Fibroblast of skin of abdomen (primary cell): Measurements from ENCODE around the gene SETBP1. TPM values are rescaled to one million over a fixed set of nuclear protein-coding genes. Genes with fewer than 3 reads are reported as not detected.

ENCODE experiments used
- DNase-seq: peaks from one replicate; pipeline ENCODE4 v3.0.0-alpha.2; 2013
- polyA plus RNA-seq, 2 experiments: library from polyadenylated mRNA; unstranded; fragments of 120-200 nt; gene quantifications; one replicate each; pipeline ENCODE4 v1.2.1, GENCODE V29; 2013; ENCODE audit not compliant: insufficient read length in 2 of 2

SETBP1 gene
- 5.6 TPM for polyA plus RNA-seq (2013, experiment 1 of 2; ENCODE audit: insufficient read length)
- 4.8 TPM for polyA plus RNA-seq (2013, experiment 2 of 2; ENCODE audit: insufficient read length)

- peak; percentile 71 for DNase-seq
Measured at GRCh38 chr18:44680273-44681075, at the start of gene SETBP1. Gene SETBP1 (plus strand): TSS chr18:44680888. CDS start chr18:44701347, 20,459 bp downstream.

GRCh38 chr18:44632469-44633145, 48.1 kb upstream of the SETBP1 start:
- no peak for DNase-seq

DNA sequence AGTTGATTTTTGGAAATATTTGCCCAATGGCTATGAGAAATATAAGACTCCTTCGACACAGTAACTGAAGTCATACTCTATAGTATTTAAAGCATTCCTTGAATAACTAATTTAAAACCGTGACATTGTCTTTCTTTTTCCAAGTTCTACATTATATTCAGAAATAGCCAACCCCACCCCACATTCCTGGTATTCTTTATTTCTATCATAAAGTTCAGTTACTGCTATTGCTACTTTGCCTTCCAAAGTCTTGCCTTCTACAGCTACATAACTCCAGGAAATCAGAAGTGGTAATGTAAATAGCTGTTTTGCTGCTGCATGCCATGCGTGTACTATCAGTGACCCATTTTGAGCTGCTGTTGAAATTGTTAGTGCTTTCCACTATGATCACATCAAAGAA, 45.1 kb upstream of the SETBP1 start:
- DNase-seq, result no peak

DNA sequence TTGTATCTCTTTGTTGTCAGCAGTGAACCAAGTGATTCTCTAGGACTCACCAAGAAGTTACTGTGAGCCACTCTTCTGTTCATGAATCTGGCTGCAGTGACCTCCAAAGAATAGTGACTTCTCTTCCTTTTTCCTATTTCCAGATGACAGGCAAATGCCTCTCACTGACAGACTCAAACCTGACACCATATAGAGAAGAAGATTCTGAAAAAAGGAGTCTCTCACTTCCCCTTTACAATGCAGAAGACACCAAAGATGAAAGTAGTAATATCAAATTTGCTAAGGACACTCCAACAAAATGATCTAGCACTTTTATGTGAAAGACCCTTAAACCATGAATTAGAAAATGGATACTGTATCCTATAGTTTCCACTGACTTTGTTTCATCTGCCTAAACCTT, 44.4 kb upstream of the SETBP1 start:
- DNase-seq, result no peak

GRCh38 chr18:44637210-44638033, 43.3 kb upstream of the SETBP1 start:
- peak; percentile 36 for DNase-seq

- no peak for DNase-seq
Measured at GRCh38 chr18:44638034-44638540, 42.6 kb upstream of the SETBP1 start.

GRCh38 chr18:44638811-44639210, 41.9 kb upstream of the SETBP1 start:
- no peak for DNase-seq

GRCh38 chr18:44643004-44643403, 37.7 kb upstream of the SETBP1 start:
- no peak for DNase-seq

DNA sequence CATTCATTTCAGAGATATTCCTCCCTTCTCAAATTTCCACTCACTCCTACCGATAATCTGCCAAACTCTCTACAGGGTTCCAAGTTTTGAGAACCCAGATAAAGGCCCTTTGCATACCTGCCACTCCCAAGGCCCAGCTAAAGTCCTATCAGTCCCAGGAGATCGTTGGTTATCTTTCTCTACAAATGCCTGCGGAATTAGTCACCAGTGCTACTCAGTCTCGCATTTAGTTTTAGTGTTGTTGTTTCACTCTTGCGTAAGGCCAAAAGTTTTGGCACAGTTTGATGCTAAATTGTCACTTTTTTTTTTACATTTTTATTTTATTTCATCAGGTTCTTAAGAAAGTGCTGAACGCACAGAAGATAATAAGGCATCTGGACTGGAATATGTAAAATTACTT, 29.2 kb upstream of the SETBP1 start:
- peak; percentile 74 for DNase-seq

DNA sequence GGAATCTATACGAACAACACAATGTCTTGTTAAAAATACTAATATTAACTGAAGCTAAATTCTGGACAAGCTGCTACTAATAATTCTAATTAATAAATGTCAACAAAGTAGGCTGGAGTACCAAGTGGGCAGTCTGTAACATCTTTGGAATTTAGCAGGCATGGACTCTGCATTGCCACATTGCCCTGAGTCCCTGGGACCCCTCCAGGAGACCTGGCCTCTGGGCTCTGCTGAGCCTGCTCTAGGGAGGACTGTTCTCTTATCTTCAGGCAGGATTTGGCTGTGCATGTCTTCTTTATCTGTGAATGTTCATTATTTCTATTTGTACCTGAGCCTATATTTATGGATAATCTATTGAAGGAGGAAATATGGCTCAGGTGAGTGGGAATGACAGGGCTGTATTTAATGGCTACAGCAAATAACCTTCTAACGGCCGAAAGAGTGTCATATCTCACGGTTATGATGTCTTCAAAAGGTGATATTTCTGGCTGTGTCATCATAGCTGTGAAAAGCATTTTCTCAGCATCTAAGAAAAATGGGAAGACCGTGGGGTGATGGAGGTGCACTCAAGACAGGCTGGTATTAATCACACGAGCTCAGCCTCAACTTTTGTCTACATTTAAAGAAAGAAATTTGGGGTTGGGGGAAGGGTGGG, 28.6 kb upstream of the SETBP1 start:
- no peak for DNase-seq

DNA sequence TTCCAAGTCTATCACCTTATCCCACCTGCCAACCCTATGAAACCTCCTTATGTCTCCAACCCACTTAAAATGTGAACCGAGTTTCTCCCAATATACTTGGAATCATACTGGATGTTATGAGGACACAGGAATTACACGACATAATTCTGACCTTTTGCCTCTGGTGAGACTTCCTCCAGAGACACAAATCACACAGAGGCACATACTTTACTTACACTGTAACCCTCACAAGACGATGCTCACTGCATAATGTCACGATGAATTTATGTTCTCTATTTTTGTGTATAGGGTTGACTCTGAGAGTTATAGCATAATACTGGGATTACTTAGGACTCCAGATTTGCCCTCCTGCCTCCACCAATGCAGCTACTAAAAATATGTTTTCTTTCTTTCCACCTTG, 28.0 kb upstream of the SETBP1 start:
- no peak for DNase-seq

GRCh38 chr18:44654573-44654972, 26.1 kb upstream of the SETBP1 start:
- peak; percentile 78 for DNase-seq

DNA sequence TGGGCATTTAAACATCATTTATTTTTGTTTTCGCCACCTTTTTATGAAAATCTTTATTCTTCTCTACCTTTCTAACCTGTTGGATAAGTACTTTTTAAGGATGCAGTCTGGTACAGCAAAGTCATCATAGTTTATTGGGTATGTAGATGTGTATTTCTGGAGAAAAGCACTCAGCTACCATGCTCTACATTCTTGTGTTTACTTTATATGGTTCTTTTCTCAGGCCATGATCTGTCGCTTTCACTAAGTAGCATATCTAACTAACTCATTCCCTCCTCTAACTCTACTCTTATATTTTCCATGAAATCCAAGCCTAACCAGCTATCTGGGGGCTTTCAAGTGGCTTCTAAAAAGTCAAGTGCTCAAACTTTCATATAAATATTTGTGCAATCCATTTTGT, 25.3 kb upstream of the SETBP1 start:
- DNase-seq, result no peak

GRCh38 chr18:44659771-44660170, 20.9 kb upstream of the SETBP1 start:
- DNase-seq, result no peak

DNA sequence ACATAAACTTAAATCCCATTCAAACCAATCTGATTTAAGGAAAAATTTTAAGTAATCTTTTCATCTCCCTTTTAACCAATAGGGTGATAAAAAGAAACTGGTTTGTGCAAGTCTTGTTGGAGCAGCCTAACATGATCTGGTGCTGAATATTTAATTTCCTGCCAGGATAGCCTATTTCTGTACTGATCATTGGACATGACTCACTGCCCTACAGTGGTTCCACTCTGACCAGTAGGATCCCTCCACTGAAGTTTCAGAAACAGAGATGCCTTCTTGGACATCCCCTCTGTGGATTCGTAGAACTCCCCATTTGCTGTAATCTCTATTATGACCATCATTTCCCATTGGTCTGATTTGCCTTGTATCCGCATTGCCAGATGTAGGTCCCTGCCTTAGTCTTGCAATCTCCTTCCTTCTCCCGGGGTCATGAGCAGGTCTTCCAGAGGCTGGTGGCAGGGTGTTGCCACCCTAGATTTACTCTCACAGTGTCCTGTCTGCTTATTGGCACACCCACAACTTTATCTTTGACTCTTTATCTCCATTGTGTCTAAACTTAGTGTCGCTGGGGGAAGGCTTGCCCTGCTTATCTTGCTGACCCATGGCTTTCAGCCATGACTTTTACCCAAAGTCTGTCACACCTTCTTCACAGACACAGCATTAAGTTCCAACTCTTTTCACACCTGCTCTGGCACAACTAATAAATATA, 12.3 kb upstream of the SETBP1 start:
- no peak for DNase-seq

DNA sequence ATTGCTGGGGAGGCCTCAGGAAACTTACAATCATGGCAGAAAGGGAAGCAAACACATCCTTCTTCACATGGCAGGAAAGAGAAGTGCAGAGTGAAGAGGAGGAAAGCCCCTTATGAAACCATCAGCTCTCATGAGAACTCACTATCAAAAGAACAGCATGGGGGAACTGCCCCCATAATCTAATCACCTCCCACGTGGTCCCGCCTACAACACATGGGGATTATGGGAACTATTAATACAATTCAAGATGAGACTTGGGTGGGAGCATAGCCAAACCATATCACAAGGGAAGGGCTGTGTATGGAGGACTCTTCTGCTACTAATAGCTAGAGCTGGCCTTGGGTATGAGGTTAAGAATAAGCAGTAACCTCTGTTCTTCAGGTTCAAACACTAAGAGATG, 8.8 kb upstream of the SETBP1 start:
- DNase-seq, result no peak

GRCh38 chr18:44672506-44672905, 8.2 kb upstream of the SETBP1 start:
- DNase-seq, result no peak

DNA sequence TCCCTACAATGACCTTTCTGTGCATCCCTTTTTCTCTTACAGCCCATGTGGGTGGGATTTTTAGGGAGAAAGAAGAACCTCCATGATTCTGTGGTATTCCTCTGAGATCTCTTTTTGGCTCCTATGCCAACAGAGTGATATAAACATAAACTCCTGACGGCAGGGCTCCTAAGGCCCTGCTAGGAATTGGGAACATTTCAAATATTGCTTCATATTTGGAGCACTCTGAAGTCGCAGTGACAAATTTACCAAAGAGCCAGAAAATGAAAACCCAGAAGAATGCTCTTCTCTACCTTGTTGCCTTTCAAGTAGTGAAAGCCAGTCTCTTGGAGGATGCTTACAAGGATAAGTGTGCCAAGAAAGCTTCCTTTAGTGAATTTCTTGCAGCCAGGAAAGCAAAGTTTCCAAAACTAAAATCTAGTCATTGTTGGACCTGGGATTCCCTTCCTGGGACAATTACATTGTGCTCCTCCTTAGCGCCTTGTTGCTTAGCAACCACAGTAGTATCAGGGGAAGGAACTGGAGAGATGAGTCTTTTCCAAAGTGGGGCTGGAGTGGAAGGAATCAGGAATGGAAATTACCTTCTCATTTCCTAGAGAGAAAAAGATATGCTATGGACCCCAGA, 7.3 kb upstream of the SETBP1 start:
- no peak for DNase-seq

GRCh38 chr18:44677933-44678332, 2.8 kb upstream of the SETBP1 start:
- no peak for DNase-seq

DNA sequence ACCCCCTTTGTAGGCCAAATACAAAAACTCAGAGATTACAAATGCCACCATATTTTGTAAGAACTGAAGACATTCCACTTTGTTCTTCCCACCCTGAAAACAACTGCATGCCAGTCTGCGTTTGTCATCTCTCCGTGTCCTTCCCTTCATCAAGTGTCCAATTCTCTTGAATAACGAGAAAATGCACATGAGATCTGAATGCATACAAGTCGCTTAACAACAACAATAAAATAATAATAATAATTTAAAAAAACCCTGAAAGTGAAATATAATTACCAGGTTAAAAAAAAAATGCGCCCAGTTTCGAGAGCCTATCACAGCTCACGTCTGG, 2.0 kb upstream of the SETBP1 start:
- DNase-seq, result no peak
